HG03175 (cell line): ENCODE data around the gene COMMD4.
"Not testable (repeated sequence)": the region's sequence is repeated elsewhere in the genome, so short reads cannot be mapped to it uniquely, and the experiment has no call there.

Experiments used
- ATAC-seq: cut with Tn5 transposase; IDR thresholded peaks from one replicate; pipeline ENCODE4 v1.9.1; 2021; ENCODE audit warnings: mild to moderate bottlenecking, moderate library complexity; ENCODE audit not compliant: unreplicated experiment

COMMD4 gene

GRCh38 chr15:75369897-75370581 is 34.2 kb downstream of the COMMD4 start:
- no peak for ATAC-seq

- no peak for ATAC-seq
These were observed 35.6 kb downstream of the COMMD4 start for GRCh38 chr15:75371486-75371885.

- no peak for ATAC-seq
These were observed 36.2 kb downstream of the COMMD4 start for GRCh38 chr15:75371901-75372688.

- no peak for ATAC-seq
These were observed 44.9 kb downstream of the COMMD4 start for GRCh38 chr15:75380773-75381172.

GRCh38 chr15:75383986-75384385 is 48.1 kb downstream of the COMMD4 start:
- not testable (repeated sequence) for ATAC-seq
